ENCODE data around the gene LTBP2. TPM values are rescaled to one million over a fixed set of nuclear protein-coding genes. Genes with fewer than 3 reads are reported as not detected.

LTBP2 gene
- total RNA-seq, 1 experiment from 2014 or later, result 1.5 TPM

- intact Hi-C loops (cut with micrococcal nuclease), result no loop called here
- BruUV-seq (replicated peaks), result no TSS peak
- H2AFZ ChIP-seq (ENCODE audit: low read depth, low read length, poor library complexity, severe bottlenecking), result no peak overlapping the region
- no peak overlapping the region for H3K9ac ChIP-seq (ENCODE audit: low read length)
- ATAC-seq (no peak), DNase-seq (ENCODE audit: low read depth, low spot score) (no peak)
- no peaks in the 10 kb centered on the region for H3K79me2 ChIP-seq (ENCODE audit: insufficient read depth, low read length)
- no peaks in the 10 kb centered on the region for H3K36me3 ChIP-seq (ENCODE audit: control insufficient read depth in 1 of 2, insufficient read depth in 2 of 2, low read length in 2 of 2)
- no peak overlapping the region for H3K4me3 ChIP-seq (replicated peaks in 1 of 2; ENCODE audit: low read depth in 1 of 2, low read length in 2 of 2)
- no peak for TF ChIP-seq TCF7L2 (IDR thresholded peaks at IDR 0.05; ENCODE audit: borderline replicate concordance, extremely low read depth, insufficient read depth, insufficient read length)
- no peak for TF ChIP-seq CEBPB (IDR thresholded peaks at IDR 0.05; ENCODE audit: low read depth)
- TF ChIP-seq SIN3A (IDR thresholded peaks at IDR 0.05; ENCODE audit: low read depth), result no peak
- TF ChIP-seq EZH2phosphoT487 (IDR thresholded peaks at IDR 0.05; ENCODE audit: borderline replicate concordance), result no peak
- TF ChIP-seq RAD21 (IDR thresholded peaks at IDR 0.05; ENCODE audit: low read depth), result no peak
- TF ChIP-seq, protein P1, sequence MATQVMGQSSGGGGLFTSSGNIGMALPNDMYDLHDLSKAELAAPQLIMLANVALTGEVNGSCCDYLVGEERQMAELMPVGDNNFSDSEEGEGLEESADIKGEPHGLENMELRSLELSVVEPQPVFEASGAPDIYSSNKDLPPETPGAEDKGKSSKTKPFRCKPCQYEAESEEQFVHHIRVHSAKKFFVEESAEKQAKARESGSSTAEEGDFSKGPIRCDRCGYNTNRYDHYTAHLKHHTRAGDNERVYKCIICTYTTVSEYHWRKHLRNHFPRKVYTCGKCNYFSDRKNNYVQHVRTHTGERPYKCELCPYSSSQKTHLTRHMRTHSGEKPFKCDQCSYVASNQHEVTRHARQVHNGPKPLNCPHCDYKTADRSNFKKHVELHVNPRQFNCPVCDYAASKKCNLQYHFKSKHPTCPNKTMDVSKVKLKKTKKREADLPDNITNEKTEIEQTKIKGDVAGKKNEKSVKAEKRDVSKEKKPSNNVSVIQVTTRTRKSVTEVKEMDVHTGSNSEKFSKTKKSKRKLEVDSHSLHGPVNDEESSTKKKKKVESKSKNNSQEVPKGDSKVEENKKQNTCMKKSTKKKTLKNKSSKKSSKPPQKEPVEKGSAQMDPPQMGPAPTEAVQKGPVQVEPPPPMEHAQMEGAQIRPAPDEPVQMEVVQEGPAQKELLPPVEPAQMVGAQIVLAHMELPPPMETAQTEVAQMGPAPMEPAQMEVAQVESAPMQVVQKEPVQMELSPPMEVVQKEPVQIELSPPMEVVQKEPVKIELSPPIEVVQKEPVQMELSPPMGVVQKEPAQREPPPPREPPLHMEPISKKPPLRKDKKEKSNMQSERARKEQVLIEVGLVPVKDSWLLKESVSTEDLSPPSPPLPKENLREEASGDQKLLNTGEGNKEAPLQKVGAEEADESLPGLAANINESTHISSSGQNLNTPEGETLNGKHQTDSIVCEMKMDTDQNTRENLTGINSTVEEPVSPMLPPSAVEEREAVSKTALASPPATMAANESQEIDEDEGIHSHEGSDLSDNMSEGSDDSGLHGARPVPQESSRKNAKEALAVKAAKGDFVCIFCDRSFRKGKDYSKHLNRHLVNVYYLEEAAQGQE (IDR thresholded peaks at IDR 0.05; ENCODE audit: low read depth), result no peak
- TF ChIP-seq JUND (IDR thresholded peaks at IDR 0.05), result no peak
- TF ChIP-seq ZNF274 (IDR thresholded peaks at IDR 0.05; ENCODE audit: low read depth, low read length), result no peak
- TF ChIP-seq SP1 (IDR thresholded peaks at IDR 0.05; ENCODE audit: low read depth), result no peak
- no peak for TF ChIP-seq POLR2AphosphoS5 (IDR thresholded peaks at IDR 0.05; ENCODE audit: low read depth, low read length)
- no peak for TF ChIP-seq POLR2A (IDR thresholded peaks at IDR 0.05; ENCODE audit: borderline replicate concordance, extremely low read depth, insufficient read depth, insufficient read length)
- TF ChIP-seq, protein P2, sequence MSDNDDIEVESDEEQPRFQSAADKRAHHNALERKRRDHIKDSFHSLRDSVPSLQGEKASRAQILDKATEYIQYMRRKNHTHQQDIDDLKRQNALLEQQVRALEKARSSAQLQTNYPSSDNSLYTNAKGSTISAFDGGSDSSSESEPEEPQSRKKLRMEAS (IDR thresholded peaks at IDR 0.05), result no peak
- no peak for TF ChIP-seq ELF1 (IDR thresholded peaks at IDR 0.05; ENCODE audit: borderline replicate concordance, low read depth)
- TF ChIP-seq SRF (IDR thresholded peaks at IDR 0.05; ENCODE audit: low read depth), result no peak
- TF ChIP-seq ATF3 (IDR thresholded peaks at IDR 0.05), result no peak
- no peak for TF ChIP-seq FOSL1 (IDR thresholded peaks at IDR 0.05; ENCODE audit: low read depth)
- TF ChIP-seq ZBTB33 (IDR thresholded peaks at IDR 0.05; ENCODE audit: extremely low read depth, insufficient replicate concordance, low read length), result no peak
- no peak overlapping the region for H3K4me2 ChIP-seq (ENCODE audit: low read length)
- no peaks in the 10 kb centered on the region for H3K27me3 ChIP-seq (ENCODE audit: insufficient read depth, low read length)
- RAD21 ChIA-PET (ENCODE audit: low non-redundant PET in 1 of 2, low total read pairs in 2 of 2, uncharacterized antibody in 2 of 2, unreplicated experiment in 2 of 2), result no interaction called here
- H3K27ac ChIP-seq (ENCODE audit: low read depth, low read length), result no peak overlapping the region
- POLR2A ChIA-PET, result no interaction called here
- peaks cover 0 to 10% of the 10 kb centered on the region in 2 experiments; a peak in 1 of 4 replicates for H3K4me1 ChIP-seq (ENCODE audit: control insufficient read depth in 1 of 2, insufficient read depth in 2 of 2, low read length in 2 of 2)
- H3K9me2 ChIP-seq (ENCODE audit: insufficient read depth), result no peaks in the 10 kb centered on the region
- H4K20me1 ChIP-seq (ENCODE audit: insufficient read depth), result no peaks in the 10 kb centered on the region
- H3K9me3 ChIP-seq (ENCODE audit: control insufficient read depth in 1 of 2, insufficient read depth in 1 of 2, low read depth in 1 of 2, low read length in 2 of 2), result no peaks in the 10 kb centered on the region
- CTCF ChIA-PET, result no interaction called here
These were observed 89.3 kb downstream of the LTBP2 start for GRCh38 chr14:74522740-74523139.
